Neuronal stem cell (in vitro differentiated cells): ENCODE data around the gene PEG3.
"Not testable (repeated sequence)": the region's sequence is repeated elsewhere in the genome, so short reads cannot be mapped to it uniquely, and the experiment has no call there.

Experiments used
- DNase-seq: peaks from one replicate; pipeline ENCODE4 v3.0.0-alpha.2; 2013; ENCODE audit warnings: low spot score
- H2AFZ ChIP-seq: one replicate; pipeline ENCODE4 v1.6.1; 2013; ENCODE audit warnings: mild to moderate bottlenecking, low read length, inconsistent platforms
- H2AK5ac ChIP-seq: 2 replicates; pipeline ENCODE4 v1.6.1; 2013; ENCODE audit warnings: low read depth, mild to moderate bottlenecking, inconsistent platforms, low read length, moderate library complexity, mixed read lengths
- H2BK120ac ChIP-seq: 2 replicates; pipeline ENCODE4 v1.6.1; 2013; ENCODE audit warnings: low read depth, mild to moderate bottlenecking, inconsistent platforms, low read length, moderate library complexity, mixed read lengths
- H2BK12ac ChIP-seq: one replicate; pipeline ENCODE4 v1.6.1; 2013; ENCODE audit warnings: low read length, inconsistent platforms
- H2BK15ac ChIP-seq: 2 replicates; pipeline ENCODE4 v1.6.1; 2013; ENCODE audit warnings: mild to moderate bottlenecking, low read length, inconsistent platforms, mixed read lengths
- H2BK5ac ChIP-seq: one replicate; pipeline ENCODE4 v1.6.1; 2013; ENCODE audit warnings: inconsistent platforms, mild to moderate bottlenecking, low read length, moderate library complexity
- H3K14ac ChIP-seq: one replicate; pipeline ENCODE4 v1.6.1; 2013; ENCODE audit warnings: low read length, inconsistent platforms
- H3K18ac ChIP-seq: 2 replicates; pipeline ENCODE4 v1.6.1; 2013; ENCODE audit warnings: low read length, inconsistent platforms
- H3K23ac ChIP-seq: 2 replicates; pipeline ENCODE4 v1.6.1; 2013; ENCODE audit warnings: low read depth, mild to moderate bottlenecking, mixed read lengths, low read length, inconsistent platforms; ENCODE audit not compliant: poor library complexity
- H3K27ac ChIP-seq: replicated peaks from 3 replicates; pipeline ENCODE4 v1.5.1; 2013; ENCODE audit warnings: low read length, inconsistent platforms
- H3K27me3 ChIP-seq, 3 experiments: 2 replicates each; pipeline ENCODE4 v1.6.1; 2013; ENCODE audit warnings: low read length in 3 of 3, mild to moderate bottlenecking in 2 of 3, inconsistent platforms in 1 of 3, low read depth in 1 of 3, mixed read lengths in 1 of 3, moderate library complexity in 1 of 3; ENCODE audit not compliant: control insufficient read depth in 3 of 3, insufficient read depth in 3 of 3
- H3K36me3 ChIP-seq, 2 donors: replicated peaks in 1 of 2; 2 replicates each; pipeline ENCODE4 v1.6.1; 2013; ENCODE audit warnings: low read length in 2 of 2; ENCODE audit not compliant: control insufficient read depth in 2 of 2, insufficient read depth in 2 of 2
- H3K4ac ChIP-seq: 2 replicates; pipeline ENCODE4 v1.6.1; 2013; ENCODE audit warnings: inconsistent platforms, mild to moderate bottlenecking, low read length, moderate library complexity
- H3K4me1 ChIP-seq, 2 donors: 1 replicate in 1 of 2; 2 replicates in 1 of 2; pipeline ENCODE4 v1.6.1; 2013; ENCODE audit warnings: low read length in 2 of 2, low read depth in 1 of 2; ENCODE audit not compliant: control insufficient read depth in 2 of 2, insufficient read depth in 1 of 2
- H3K4me2 ChIP-seq: one replicate; pipeline ENCODE4 v1.6.1; 2013; ENCODE audit warnings: mild to moderate bottlenecking, low read length, inconsistent platforms; ENCODE audit not compliant: insufficient read depth, poor library complexity, severe bottlenecking
- H3K4me3 ChIP-seq, 2 donors: 2 replicates each; pipeline ENCODE4 v1.5.1; 2013; ENCODE audit warnings: low read length in 2 of 2, mild to moderate bottlenecking in 2 of 2, inconsistent platforms in 1 of 2, moderate library complexity in 1 of 2
- H3K79me1 ChIP-seq: one replicate; pipeline ENCODE4 v1.6.1; 2013; ENCODE audit warnings: low read depth, mild to moderate bottlenecking, inconsistent platforms, low read length, moderate library complexity
- H3K9ac ChIP-seq: one replicate; pipeline ENCODE4 v1.6.1; 2013; ENCODE audit warnings: mild to moderate bottlenecking, low read depth, low read length, inconsistent platforms; ENCODE audit not compliant: poor library complexity
- H3K9me3 ChIP-seq, 2 donors: replicated peaks in 1 of 2; 2 replicates each; pipeline versions ENCODE3 to v1.6.1; 2013; ENCODE audit warnings: low read length in 2 of 2, mild to moderate bottlenecking in 2 of 2, inconsistent platforms in 1 of 2, low read depth in 1 of 2, mixed read lengths in 1 of 2, moderate library complexity in 1 of 2; ENCODE audit not compliant: control insufficient read depth in 2 of 2, insufficient read depth in 1 of 2
- H4K8ac ChIP-seq: one replicate; pipeline ENCODE4 v1.6.1; 2013; ENCODE audit warnings: low read depth, mild to moderate bottlenecking, inconsistent platforms, low read length, moderate library complexity
- H4K91ac ChIP-seq: one replicate; pipeline ENCODE4 v1.6.1; 2013; ENCODE audit warnings: low read length, low read depth, mild to moderate bottlenecking, inconsistent platforms; ENCODE audit not compliant: poor library complexity
- WGBS, 2 donors: extraction: QIAGEN DNeasy Blood & Tissue Kit; methylation state at CpG; one replicate each; pipeline ENCODE4 v1.1.7; 2013; ENCODE audit warnings: missing lambda C conversion rate in 2 of 2, mixed read lengths in 1 of 2; ENCODE audit not compliant: insufficient read length in 2 of 2, insufficient replicate concordance in 1 of 2; ENCODE audit errors: extremely low coverage in 2 of 2; 5-methylcytosine and 5-hydroxymethylcytosine counted together

Gene PEG3

DNA sequence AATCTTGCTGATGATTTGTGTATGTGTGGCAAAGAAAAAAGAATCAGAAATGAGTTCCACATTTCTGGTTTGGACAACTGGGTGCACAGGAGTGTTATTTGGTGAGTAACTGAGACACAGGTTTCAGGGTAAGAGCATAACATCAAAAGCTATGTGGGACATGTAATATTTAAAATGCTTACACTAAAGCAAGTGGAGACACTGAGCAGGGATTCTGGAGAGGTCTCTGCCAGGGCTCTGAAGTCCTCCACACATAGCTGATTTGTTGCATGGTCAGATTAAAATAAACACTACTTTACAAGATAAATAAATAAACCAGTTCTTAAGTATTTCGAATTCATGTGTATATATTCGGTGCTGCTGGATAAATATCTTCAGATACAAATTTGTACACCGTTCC, 16.3 kb upstream of the PEG3 start:
- DNase-seq, result no peak
- Histone ChIP-seq H3K18ac (no peak overlapping the region), H3K27ac (no peak overlapping the region), H3K4me3 (no peak overlapping the region), H2BK12ac (no peak overlapping the region), H3K4me2 (no peak overlapping the region), H3K4me1 (no peaks in the 10 kb centered on the region), H3K9ac (no peak overlapping the region), H3K79me1 (no peaks in the 10 kb centered on the region), H2AFZ (no peak overlapping the region), H3K4ac (no peak overlapping the region), H2BK15ac (no peak overlapping the region), H2BK120ac (no peak overlapping the region), H3K27me3 (peaks cover 0 to 3% (median 0%) of the 10 kb centered on the region in 3 experiments), H3K9me3 (peaks cover 0 to 10% of the 10 kb centered on the region in 2 donors), H3K14ac (no peak overlapping the region), H2BK5ac (no peak overlapping the region), H4K8ac (no peak overlapping the region), H2AK5ac (no peak overlapping the region), H4K91ac (no peak overlapping the region), H3K36me3 (no peaks in the 10 kb centered on the region), H3K23ac (no peak overlapping the region)
- no CpG with 5 or more reads among the region's 3 CpGs for WGBS, 2 donors

DNA sequence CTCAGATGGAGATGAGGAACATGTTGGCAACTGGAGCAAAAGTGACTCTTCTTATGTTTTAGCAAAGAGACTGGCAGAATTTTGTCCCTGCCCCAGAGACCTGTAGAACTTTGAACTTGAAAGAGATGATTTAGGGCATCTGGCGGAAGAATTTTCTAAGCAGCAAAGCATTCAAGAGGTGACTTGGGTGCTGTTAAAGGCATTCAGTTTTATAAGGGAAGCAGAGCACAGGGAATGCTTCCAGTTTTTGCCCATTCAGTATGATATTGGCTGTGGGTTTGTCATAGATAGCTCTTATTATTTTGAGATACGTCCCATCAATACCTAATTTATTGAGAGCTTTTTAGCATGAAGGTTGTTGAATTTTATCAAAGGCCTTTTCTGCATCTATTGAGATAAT, 11.8 kb upstream of the PEG3 start:
- H3K4ac ChIP-seq, H3K4me2 ChIP-seq, H2BK120ac ChIP-seq, H3K23ac ChIP-seq, H3K9me3 ChIP-seq, H4K91ac ChIP-seq, H3K14ac ChIP-seq, H2BK5ac ChIP-seq, H2AK5ac ChIP-seq, H4K8ac ChIP-seq, H3K4me1 ChIP-seq, H3K18ac ChIP-seq, H3K36me3 ChIP-seq, H3K27me3 ChIP-seq, DNase-seq, H2BK12ac ChIP-seq, H2AFZ ChIP-seq, H3K9ac ChIP-seq, H2BK15ac ChIP-seq, H3K27ac ChIP-seq, H3K79me1 ChIP-seq, H3K4me3 ChIP-seq: not testable (repeated sequence)
- no CpG with 5 or more reads among the region's 2 CpGs for WGBS, 2 donors

DNA sequence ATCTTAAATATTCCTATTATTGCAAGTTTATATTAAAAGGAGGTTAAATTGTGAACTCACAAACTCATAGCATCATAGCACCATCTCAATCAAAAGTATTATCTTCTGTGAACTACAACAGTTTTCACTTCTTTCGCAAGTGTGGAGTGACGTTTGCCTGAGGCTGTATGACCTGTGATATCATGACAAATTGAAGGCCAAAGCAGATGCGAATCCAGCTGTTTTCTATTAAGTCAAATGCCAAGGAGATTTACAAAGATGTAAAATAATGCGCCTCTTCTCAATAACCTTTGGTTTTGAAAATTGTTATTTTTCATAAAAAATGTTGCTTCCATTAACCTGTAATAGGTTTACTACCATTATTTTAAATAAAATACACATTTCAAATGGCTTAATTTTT, 7.6 kb upstream of the PEG3 start:
- Histone ChIP-seq H2AK5ac (no peak overlapping the region), H2AFZ (no peak overlapping the region), H3K4me3 (no peak overlapping the region), H3K9me3 (peaks cover 0 to 3% of the 10 kb centered on the region in 2 donors), H3K4me2 (no peak overlapping the region), H3K27ac (no peak overlapping the region), H4K91ac (no peak overlapping the region), H3K27me3 (peaks cover 0 to 3% (median 0%) of the 10 kb centered on the region in 3 experiments), H2BK12ac (no peak overlapping the region), H3K14ac (no peak overlapping the region), H4K8ac (no peak overlapping the region), H3K18ac (no peak overlapping the region), H2BK15ac (no peak overlapping the region), H3K9ac (no peak overlapping the region), H2BK120ac (no peak overlapping the region), H3K23ac (no peak overlapping the region), H2BK5ac (no peak overlapping the region), H3K36me3 (no peaks in the 10 kb centered on the region), H3K79me1 (no peaks in the 10 kb centered on the region), H3K4me1 (no peaks in the 10 kb centered on the region), H3K4ac (no peak overlapping the region)
- no CpG with 5 or more reads among the region's 4 CpGs for WGBS, 2 donors
- DNase-seq, result no peak

DNA sequence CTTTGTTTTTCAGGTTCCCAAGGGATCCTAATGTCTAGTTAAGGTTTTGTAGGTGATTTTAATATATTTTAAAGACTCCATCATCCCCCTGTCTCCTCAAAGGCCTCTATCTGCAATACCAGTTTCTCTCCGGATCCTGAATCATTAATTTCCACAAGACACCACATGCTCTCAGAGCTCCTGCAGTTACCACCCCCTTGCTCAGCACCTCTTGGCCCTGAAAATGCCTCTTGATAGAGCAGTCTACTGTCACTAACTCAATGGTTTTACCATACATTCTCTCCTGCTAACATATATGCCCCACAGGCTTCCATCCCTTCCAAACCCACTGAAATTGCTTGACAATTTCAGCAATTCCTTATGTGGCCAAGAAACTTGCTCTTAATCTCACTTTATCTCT, 1.9 kb upstream of the PEG3 start:
- peaks cover 7% of the 10 kb centered on the region for H3K79me1 ChIP-seq
- no peak overlapping the region for H3K4me3 ChIP-seq
- H3K9me3 ChIP-seq, result peaks cover 6 to 13% of the 10 kb centered on the region in 2 donors

More for the DNA sequence above, 1.9 kb upstream of the PEG3 start:
- no peak overlapping the region for H2BK5ac ChIP-seq
- no peak overlapping the region for H2AK5ac ChIP-seq
- H3K27ac ChIP-seq, result no peak overlapping the region
- H3K27me3 ChIP-seq, result peaks cover 0 to 7% (median 0%) of the 10 kb centered on the region in 3 experiments
- no peak overlapping the region for H3K4me2 ChIP-seq
- no peak overlapping the region for H2BK12ac ChIP-seq
- no peaks in the 10 kb centered on the region for H3K4me1 ChIP-seq
- H3K23ac ChIP-seq, result no peak overlapping the region
- no CpG with 5 or more reads among the region's 1 CpG for WGBS, 2 donors
- H2BK15ac ChIP-seq, result no peak overlapping the region
- no peak overlapping the region for H2AFZ ChIP-seq
- DNase-seq, result no peak
- no peak overlapping the region for H3K14ac ChIP-seq
- H3K18ac ChIP-seq, result no peak overlapping the region
- H3K4ac ChIP-seq, result no peak overlapping the region
- no peak overlapping the region for H4K8ac ChIP-seq
- H2BK120ac ChIP-seq, result no peak overlapping the region
- no peaks in the 10 kb centered on the region for H3K36me3 ChIP-seq
- no peak overlapping the region for H3K9ac ChIP-seq
- H4K91ac ChIP-seq, result no peak overlapping the region
